ENCODE measurements around the gene CDHR3. TPM values are rescaled to one million over a fixed set of nuclear protein-coding genes. Genes with fewer than 3 reads are reported as not detected.

Gene CDHR3
- total and polyA plus RNA-seq, 9 of the 15 experiments (the other 6 are each of a cell fraction or from before 2014, with no cell fraction given) = 0.03 to 0.66 (median 0.24) TPM; not detected in 1

GRCh38 chr7:106016331-106016730 is 53.3 kb downstream of the CDHR3 start:
- Histone ChIP-seq H3K4me3 (no peak overlapping the region), H2AFZ (ENCODE audit: low read depth, low read length) (peak overlapping the region; percentile 18; the same call in 1 of the 2 replicates), H3K36me3 (ENCODE audit: control insufficient read depth, insufficient read depth, low read length) (no peaks in the 10 kb centered on the region), H3K4me1 (replicated peaks in 1 of 2; ENCODE audit: control insufficient read depth in 2 of 2, insufficient read depth in 2 of 2, low read length in 2 of 2) (peaks cover 12 to 51% of the 10 kb centered on the region in 2 experiments), H3K9me1 (ENCODE audit: control insufficient read depth, insufficient read depth, low read length) (no peaks in the 10 kb centered on the region), H3K79me2 (ENCODE audit: control insufficient read depth, insufficient read depth, low read length) (no peaks in the 10 kb centered on the region), H3K4me2 (ENCODE audit: insufficient read depth, low read length) (no peak overlapping the region), H3K27me3 (ENCODE audit: control insufficient read depth in 2 of 2, insufficient read depth in 2 of 2, low read length in 2 of 2) (0 out of 5 replicates have a peak, but pooled peaks cover 0 to 10% of the 10 kb centered on the region in 2 experiments), H3K9ac (ENCODE audit: insufficient read depth in 1 of 2, low read depth in 2 of 2, low read length in 2 of 2) (no peak overlapping the region), H3K27ac (ENCODE audit: extremely low read depth, low read depth, low read length) (no peak overlapping the region), H4K20me1 (replicated peaks; ENCODE audit: control insufficient read depth, insufficient read depth, low read length) (no peaks in the 10 kb centered on the region), H3K9me3 (replicated peaks; ENCODE audit: control insufficient read depth, insufficient read depth, low read depth, low read length) (no peaks in the 10 kb centered on the region)
- 27% methylated on average over 3 of the region's 3 CpGs for WGBS (ENCODE audit: insufficient coverage, low coverage, missing lambda C conversion rate)
- in situ Hi-C loops (cut with MboI) = no loop called here
- FAIRE-seq (no peak), DNase-seq (ENCODE audit: extremely low read depth in 1 of 4, low spot score in 3 of 4) (peak in 1 of 4 experiments; percentile 35), ATAC-seq (no peak)
- ChIA-PET CTCF (ENCODE audit: low intra/inter-chr PET ratio) (interaction anchor here (0.6 kb wide), 1 partner anchor 412 kb away, joined by 6 read pairs; no protein-coding TSS in a partner anchor), POLR2A (interaction anchor here (1.2 to 1.4 kb wide), 2 partner anchors 10 to 12 kb away, joined by 3 to 4 read pairs; no protein-coding TSS in a partner anchor)
- no TSS peak for BruUV-seq (replicated peaks)
- intact Hi-C loops (cut with micrococcal nuclease) = loop anchor here (10.0 kb wide), 1 partner anchor 362 kb away; no protein-coding TSS in a partner anchor
- TF ChIP-seq TFAP4 (CRISPR knock-in tag; IDR thresholded peaks at IDR 0.05; ENCODE audit: borderline replicate concordance) (no peak), MNT (conservative IDR thresholded peaks at IDR 0.05) (0 out of 4 replicates have a peak, but pooled peaks of 1 of the 2 experiments have one; percentile 2), SRF (CRISPR knock-in tag; IDR thresholded peaks at IDR 0.05) (0 out of 4 replicates have a peak, but pooled peaks of 1 of the 2 experiments have one; percentile 23), MXD1 (CRISPR knock-in tag; IDR thresholded peaks at IDR 0.05; ENCODE audit: borderline replicate concordance, poor library complexity, severe bottlenecking) (no peak), CGGBP1 (CRISPR knock-in tag; IDR thresholded peaks at IDR 0.05) (no peak), SIRT6 (IDR thresholded peaks at IDR 0.05; ENCODE audit: low read depth, low read length) (no peak), ZNF512 (tag; IDR thresholded peaks at IDR 0.05) (peak; percentile 52; the same call in 1 of the 2 replicates), ARNT (IDR thresholded peaks at IDR 0.05) (no peak), MCM2 (IDR thresholded peaks at IDR 0.05; ENCODE audit: low read depth) (no peak), UBTF (IDR thresholded peaks at IDR 0.05; ENCODE audit: borderline replicate concordance in 1 of 2, low read depth in 2 of 2, low read length in 2 of 2) (no peak), ZNF217 (CRISPR knock-in tag; IDR thresholded peaks at IDR 0.05) (no peak)

All from K562 (cell line).